Stomach (tissue), 4 donors: ENCODE results near the gene SEPTIN11.

Experiments
- POLR2A ChIP-seq, 4 donors: fragments of 450-650 bp; IDR thresholded peaks; one replicate each; pipeline ENCODE4 v1.6.1; 2016; ENCODE audit warnings: antibody characterized with exemption in 4 of 4, control low read depth in 2 of 4, mild to moderate bottlenecking in 1 of 4, moderate library complexity in 1 of 4
- TF ChIP-seq, protein P1 (sequence below), 7 experiments: fragments of 450-650 bp in 4 of 7; fragments of 200-600 bp in 3 of 7; sonication (generic) in 3 of 7; IDR thresholded peaks; one replicate each; pipeline ENCODE4 v1.5.1; 2016 to 2019; ENCODE audit warnings: antibody characterized with exemption in 7 of 7, control low read depth in 2 of 7, mild to moderate bottlenecking in 1 of 7

DNA sequence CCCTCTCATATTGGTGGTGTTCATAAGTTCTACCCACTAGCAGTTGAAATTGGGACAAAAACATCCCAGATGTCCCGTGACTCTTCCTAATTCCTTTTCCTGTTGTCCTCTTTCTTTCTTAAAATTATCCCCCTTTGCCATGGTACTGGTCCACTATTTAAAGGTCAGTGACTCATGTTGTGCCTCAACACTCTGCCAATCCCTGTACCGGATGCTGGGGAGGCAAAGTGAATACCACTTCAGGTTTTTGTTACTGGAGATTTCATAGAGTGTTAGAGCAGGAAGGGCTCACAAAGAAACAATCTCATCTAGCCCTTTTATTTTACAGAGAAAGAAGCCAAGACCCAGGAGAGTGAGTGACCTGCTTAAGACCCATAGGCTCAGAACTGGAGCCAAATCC is 24.6 kb downstream of the SEPTIN11 start:
- TF ChIP-seq POLR2A (IDR thresholded peaks at IDR 0.05): no peak
- TF ChIP-seq, protein P1, sequence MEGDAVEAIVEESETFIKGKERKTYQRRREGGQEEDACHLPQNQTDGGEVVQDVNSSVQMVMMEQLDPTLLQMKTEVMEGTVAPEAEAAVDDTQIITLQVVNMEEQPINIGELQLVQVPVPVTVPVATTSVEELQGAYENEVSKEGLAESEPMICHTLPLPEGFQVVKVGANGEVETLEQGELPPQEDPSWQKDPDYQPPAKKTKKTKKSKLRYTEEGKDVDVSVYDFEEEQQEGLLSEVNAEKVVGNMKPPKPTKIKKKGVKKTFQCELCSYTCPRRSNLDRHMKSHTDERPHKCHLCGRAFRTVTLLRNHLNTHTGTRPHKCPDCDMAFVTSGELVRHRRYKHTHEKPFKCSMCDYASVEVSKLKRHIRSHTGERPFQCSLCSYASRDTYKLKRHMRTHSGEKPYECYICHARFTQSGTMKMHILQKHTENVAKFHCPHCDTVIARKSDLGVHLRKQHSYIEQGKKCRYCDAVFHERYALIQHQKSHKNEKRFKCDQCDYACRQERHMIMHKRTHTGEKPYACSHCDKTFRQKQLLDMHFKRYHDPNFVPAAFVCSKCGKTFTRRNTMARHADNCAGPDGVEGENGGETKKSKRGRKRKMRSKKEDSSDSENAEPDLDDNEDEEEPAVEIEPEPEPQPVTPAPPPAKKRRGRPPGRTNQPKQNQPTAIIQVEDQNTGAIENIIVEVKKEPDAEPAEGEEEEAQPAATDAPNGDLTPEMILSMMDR (IDR thresholded peaks at IDR 0.05): no peak
